Muscle of arm (tissue), 14 donors: Measurements from ENCODE around the gene STRBP. TPM values are rescaled to one million over a fixed set of nuclear protein-coding genes. Genes with fewer than 3 reads are reported as not detected.
"Not testable (repeated sequence)": the region's sequence is repeated elsewhere in the genome, so short reads cannot be mapped to it uniquely, and the experiment has no call there.

Experiments
- DNase-seq: peaks from one replicate; pipeline ENCODE4 v3.0.0-alpha.2; 2013
- long read RNA-seq, 11 donors: transcript quantifications; one replicate each; lab custom pipeline, GENCODE V29; 2026
- polyA plus RNA-seq, 12 donors: library from polyadenylated mRNA; unstranded; fragments of 120-200 nt; gene quantifications; one replicate each; pipeline ENCODE4 v1.2.1, GENCODE V29; 2013; ENCODE audit not compliant: insufficient read length in 12 of 12

The STRBP gene
- polyA plus RNA-seq = 10 to 100 TPM in 6 of 12 donors, 1 to 10 TPM in 5, not detected in 1; 8.1 to 19.6 (median 10.4) TPM
- long read RNA-seq, donor 1 = 0 reads
- long read RNA-seq, donor 2 = 0 reads
- long read RNA-seq, donor 3 = 0 reads
- long read RNA-seq, donor 4 = 0 reads
- long read RNA-seq, donor 5 = 0 reads
- long read RNA-seq, donor 6 = 0 reads
- long read RNA-seq, donor 7 = 0 reads
- long read RNA-seq, donor 8 = 0 reads
- long read RNA-seq, donor 9 = 0 reads
- long read RNA-seq, donor 10 = 0 reads
- long read RNA-seq, donor 11 = 0 reads

- DNase-seq = peak; percentile 78
Measured at GRCh38 chr9:123268465-123269259, at the start of gene STRBP. Gene STRBP, minus strand, starts transcription at chr9:123268586. Its CDS starts 84,452 bp downstream, at chr9:123184134.

GRCh38 chr9:123316053-123316718 lies 47.8 kb upstream of the STRBP start:
- no peak for DNase-seq

- DNase-seq = no peak
Measured at GRCh38 chr9:123315635-123316034, 47.2 kb upstream of the STRBP start.

- no peak for DNase-seq
Measured at GRCh38 chr9:123314617-123315016, 46.2 kb upstream of the STRBP start.

GRCh38 chr9:123312306-123312877 lies 44.0 kb upstream of the STRBP start:
- no peak for DNase-seq

- DNase-seq = no peak
Measured at GRCh38 chr9:123311250-123311752, 42.9 kb upstream of the STRBP start.

- no peak for DNase-seq
Measured at GRCh38 chr9:123310551-123311249, 42.3 kb upstream of the STRBP start.

GRCh38 chr9:123309611-123310010 lies 41.2 kb upstream of the STRBP start:
- no peak for DNase-seq

- no peak for DNase-seq
Measured at GRCh38 chr9:123305879-123306278, 37.5 kb upstream of the STRBP start.

GRCh38 chr9:123304340-123304691 lies 35.9 kb upstream of the STRBP start:
- no peak for DNase-seq

GRCh38 chr9:123302348-123303214 lies 34.2 kb upstream of the STRBP start:
- no peak for DNase-seq

- not testable (repeated sequence) for DNase-seq
Measured at GRCh38 chr9:123301936-123302335, 33.5 kb upstream of the STRBP start.

- no peak for DNase-seq
Measured at GRCh38 chr9:123300554-123300953, 32.2 kb upstream of the STRBP start.

GRCh38 chr9:123299558-123300126 lies 31.3 kb upstream of the STRBP start:
- no peak for DNase-seq

GRCh38 chr9:123296174-123296573 lies 27.8 kb upstream of the STRBP start:
- no peak for DNase-seq

- no peak for DNase-seq
Measured at GRCh38 chr9:123291736-123292135, 23.4 kb upstream of the STRBP start.

GRCh38 chr9:123290764-123291163 lies 22.4 kb upstream of the STRBP start:
- no peak for DNase-seq

- DNase-seq = no peak
Measured at GRCh38 chr9:123287639-123288038, 19.3 kb upstream of the STRBP start.

- DNase-seq = no peak
Measured at GRCh38 chr9:123286324-123286723, 17.9 kb upstream of the STRBP start.

GRCh38 chr9:123284656-123285055 lies 16.3 kb upstream of the STRBP start:
- no peak for DNase-seq
